ENCODE data around the gene PILRB.
A peak's percentile ranks its signal among the peaks of the same experiment; 100 is the strongest.
"Not testable (repeated sequence)": the region's sequence is repeated elsewhere in the genome, so short reads cannot be mapped to it uniquely, and the experiment has no call there.

PILRB gene

GRCh38 chr7:100378114-100378755, 20.3 kb downstream of the PILRB start:
- no peak for DNase-seq (ENCODE audit: low spot score)

GRCh38 chr7:100380196-100380595, 22.3 kb downstream of the PILRB start:
- DNase-seq (ENCODE audit: low spot score), result no peak

GRCh38 chr7:100381531-100382233, 23.8 kb downstream of the PILRB start:
- not testable (repeated sequence) for DNase-seq (ENCODE audit: low spot score)

GRCh38 chr7:100382234-100382853, 24.4 kb downstream of the PILRB start:
- peak; percentile 61 for DNase-seq (ENCODE audit: low spot score)

- DNase-seq (ENCODE audit: low spot score), result peak; percentile 63
Observed at GRCh38 chr7:100384628-100385294, 26.8 kb downstream of the PILRB start.

- no peak for DNase-seq (ENCODE audit: low spot score)
Observed at GRCh38 chr7:100386940-100387339, 29.0 kb downstream of the PILRB start.

GRCh38 chr7:100387695-100388094, 29.8 kb downstream of the PILRB start:
- no peak for DNase-seq (ENCODE audit: low spot score)

- no peak for DNase-seq (ENCODE audit: low spot score)
Observed at GRCh38 chr7:100389437-100390088, 31.6 kb downstream of the PILRB start.

- no peak for DNase-seq (ENCODE audit: low spot score)
Observed at GRCh38 chr7:100390286-100391009, 32.5 kb downstream of the PILRB start.

- DNase-seq (ENCODE audit: low spot score), result peak; percentile 35
Observed at GRCh38 chr7:100393233-100393905, 35.5 kb downstream of the PILRB start.

- no peak for DNase-seq (ENCODE audit: low spot score)
Observed at GRCh38 chr7:100394077-100394476, 36.2 kb downstream of the PILRB start.

GRCh38 chr7:100396421-100396982, 38.6 kb downstream of the PILRB start:
- DNase-seq (ENCODE audit: low spot score), result peak; percentile 85

GRCh38 chr7:100397315-100398081, 39.6 kb downstream of the PILRB start:
- DNase-seq (ENCODE audit: low spot score), result no peak

- no peak for DNase-seq (ENCODE audit: low spot score)
Observed at GRCh38 chr7:100398239-100398638, 40.3 kb downstream of the PILRB start.

GRCh38 chr7:100400041-100400440, 42.1 kb downstream of the PILRB start:
- no peak for DNase-seq (ENCODE audit: low spot score)

- peak; percentile 58 for DNase-seq (ENCODE audit: low spot score)
Observed at GRCh38 chr7:100400656-100401055, 42.7 kb downstream of the PILRB start.

GRCh38 chr7:100401811-100402210, 43.9 kb downstream of the PILRB start:
- no peak for DNase-seq (ENCODE audit: low spot score)

GRCh38 chr7:100402241-100402640, 44.3 kb downstream of the PILRB start:
- no peak for DNase-seq (ENCODE audit: low spot score)

GRCh38 chr7:100406767-100407166, 48.9 kb downstream of the PILRB start:
- no peak for DNase-seq (ENCODE audit: low spot score)

All from NAMALWA (cell line).